ENCODE data around the gene KDM4C.
"Not testable (repeated sequence)": the region's sequence is repeated elsewhere in the genome, so short reads cannot be mapped to it uniquely, and the experiment has no call there.

The KDM4C gene

GRCh38 chr9:6984941-6985578 lies 227.3 kb downstream of the KDM4C start:
- DNase-seq, result no peak
- intact Hi-C loops (cut with DNase I), result no loop called here

- no peak for DNase-seq
- intact Hi-C loops (cut with DNase I), result no loop called here
Observed at GRCh38 chr9:6986141-6986815, 228.5 kb downstream of the KDM4C start.

- DNase-seq, result no peak
- intact Hi-C loops (cut with DNase I), result no loop called here
Observed at GRCh38 chr9:6987381-6987780, 229.6 kb downstream of the KDM4C start.

- DNase-seq, result no peak
- intact Hi-C loops (cut with DNase I), result no loop called here
Observed at GRCh38 chr9:6991418-6991817, 233.6 kb downstream of the KDM4C start.

- intact Hi-C loops (cut with DNase I), result no loop called here
- no peak for DNase-seq
Observed at GRCh38 chr9:6996061-6996854, 238.5 kb downstream of the KDM4C start.

- intact Hi-C loops (cut with DNase I), result no loop called here
Observed at GRCh38 chr9:6997330-6997729, 239.6 kb downstream of the KDM4C start.

GRCh38 chr9:6999794-7000193 lies 242.0 kb downstream of the KDM4C start:
- no peak for DNase-seq
- intact Hi-C loops (cut with DNase I), result no loop called here

More at GRCh38 chr9:6997330-6997729, 239.6 kb downstream of the KDM4C start:
- DNase-seq, result no peak

- intact Hi-C loops (cut with DNase I), result no loop called here
Observed at GRCh38 chr9:7001571-7001970, 243.8 kb downstream of the KDM4C start.

GRCh38 chr9:7003861-7004260 lies 246.1 kb downstream of the KDM4C start:
- DNase-seq, result no peak
- intact Hi-C loops (cut with DNase I), result no loop called here

More at GRCh38 chr9:7001571-7001970, 243.8 kb downstream of the KDM4C start:
- no peak for DNase-seq

- DNase-seq, result no peak
- intact Hi-C loops (cut with DNase I), result no loop called here
Observed at GRCh38 chr9:7006417-7006816, 248.6 kb downstream of the KDM4C start.

- DNase-seq, result no peak
- intact Hi-C loops (cut with DNase I), result no loop called here
Observed at GRCh38 chr9:7008411-7008810, 250.6 kb downstream of the KDM4C start.

- intact Hi-C loops (cut with DNase I), result no loop called here
Observed at GRCh38 chr9:7009065-7009464, 251.3 kb downstream of the KDM4C start.

GRCh38 chr9:7011395-7012067 lies 253.8 kb downstream of the KDM4C start:
- intact Hi-C loops (cut with DNase I), result no loop called here
- DNase-seq, result no peak

More at GRCh38 chr9:7009065-7009464, 251.3 kb downstream of the KDM4C start:
- no peak for DNase-seq

GRCh38 chr9:7027996-7028395 lies 270.2 kb downstream of the KDM4C start:
- intact Hi-C loops (cut with DNase I), result no loop called here
- no peak for DNase-seq

GRCh38 chr9:7028591-7028990 lies 270.8 kb downstream of the KDM4C start:
- DNase-seq, result no peak
- intact Hi-C loops (cut with DNase I), result no loop called here

GRCh38 chr9:7030943-7031342 lies 273.2 kb downstream of the KDM4C start:
- intact Hi-C loops (cut with DNase I); DNase-seq: not testable (repeated sequence)

GRCh38 chr9:7033076-7034045 lies 275.6 kb downstream of the KDM4C start:
- intact Hi-C loops (cut with DNase I), result no loop called here
- DNase-seq, result no peak

- intact Hi-C loops (cut with DNase I), result no loop called here
- DNase-seq, result no peak
Observed at GRCh38 chr9:7037176-7037575, 279.4 kb downstream of the KDM4C start.
